IPS DF 6.9 (cell line): ENCODE measurements around the gene UCP3.

Source experiments
- DNase-seq: peaks from one replicate; pipeline ENCODE4 v3.0.0-alpha.2; 2013; ENCODE audit warnings: low read depth, low spot score
- H3K27ac ChIP-seq: one replicate; pipeline ENCODE4 v1.5.1; 2013; ENCODE audit warnings: low read length, control low read depth
- H3K27me3 ChIP-seq: 2 replicates; pipeline ENCODE4 v1.6.1; 2013; ENCODE audit warnings: mild to moderate bottlenecking, low read length; ENCODE audit not compliant: control insufficient read depth, insufficient read depth
- H3K36me3 ChIP-seq: 2 replicates; pipeline ENCODE4 v1.6.1; 2013; ENCODE audit warnings: low read length; ENCODE audit not compliant: control insufficient read depth, insufficient read depth
- H3K4me1 ChIP-seq: 2 replicates; pipeline ENCODE4 v1.6.1; 2013; ENCODE audit warnings: low read length; ENCODE audit not compliant: control insufficient read depth, insufficient read depth
- H3K4me3 ChIP-seq: 2 replicates; pipeline ENCODE4 v1.5.1; 2013; ENCODE audit warnings: mild to moderate bottlenecking, low read length
- H3K9me3 ChIP-seq: 2 replicates; pipeline ENCODE4 v1.6.1; 2013; ENCODE audit warnings: low read length, inconsistent platforms; ENCODE audit not compliant: control insufficient read depth, insufficient read depth
- WGBS: extraction: QIAGEN DNeasy Blood & Tissue Kit; methylation state at CpG from one replicate; pipeline ENCODE4 v1.1.7; 2013; ENCODE audit warnings: mixed read lengths, missing lambda C conversion rate; ENCODE audit not compliant: insufficient read length, insufficient coverage; 5-methylcytosine and 5-hydroxymethylcytosine counted together

Gene UCP3

GRCh38 chr11:74030723-74031676 lies 22.1 kb upstream of the UCP3 start:
- no peaks in the 10 kb centered on the region for H3K27me3 ChIP-seq
- no peak for DNase-seq
- H3K4me1 ChIP-seq = no peaks in the 10 kb centered on the region
- H3K4me3 ChIP-seq = no peak overlapping the region
- WGBS = no CpG with 5 or more reads among the region's 9 CpGs
- 0 out of 2 replicates have a peak, but pooled peaks cover 3% of the 10 kb centered on the region for H3K36me3 ChIP-seq
- H3K27ac ChIP-seq = no peak overlapping the region
- H3K9me3 ChIP-seq = no peaks in the 10 kb centered on the region

GRCh38 chr11:74025467-74026166 lies 16.7 kb upstream of the UCP3 start:
- no CpG with 5 or more reads among the region's 7 CpGs for WGBS
- Histone ChIP-seq H3K4me3 (no peak overlapping the region), H3K27me3 (no peaks in the 10 kb centered on the region), H3K4me1 (no peaks in the 10 kb centered on the region), H3K36me3 (no peaks in the 10 kb centered on the region), H3K9me3 (no peaks in the 10 kb centered on the region), H3K27ac (no peak overlapping the region)
- no peak for DNase-seq

- WGBS = no CpG with 5 or more reads among the region's 2 CpGs
- DNase-seq = no peak
- H3K27me3 ChIP-seq = no peaks in the 10 kb centered on the region
- H3K9me3 ChIP-seq = no peaks in the 10 kb centered on the region
- H3K36me3 ChIP-seq = no peaks in the 10 kb centered on the region
- H3K4me1 ChIP-seq = no peaks in the 10 kb centered on the region
- H3K27ac ChIP-seq = no peak overlapping the region
- no peak overlapping the region for H3K4me3 ChIP-seq
Observed at GRCh38 chr11:74024261-74025029, 15.6 kb upstream of the UCP3 start.

- Histone ChIP-seq H3K36me3 (no peaks in the 10 kb centered on the region), H3K27ac (no peak overlapping the region), H3K4me1 (no peaks in the 10 kb centered on the region), H3K27me3 (no peaks in the 10 kb centered on the region), H3K4me3 (no peak overlapping the region), H3K9me3 (no peaks in the 10 kb centered on the region)
- no peak for DNase-seq
Observed at GRCh38 chr11:74023276-74023675, 14.4 kb upstream of the UCP3 start.

GRCh38 chr11:74022546-74022945 lies 13.7 kb upstream of the UCP3 start:
- no peak for DNase-seq
- H3K36me3 ChIP-seq = no peaks in the 10 kb centered on the region
- H3K4me1 ChIP-seq = no peaks in the 10 kb centered on the region
- H3K27ac ChIP-seq = no peak overlapping the region
- no CpG with 5 or more reads among the region's 6 CpGs for WGBS
- H3K9me3 ChIP-seq = no peaks in the 10 kb centered on the region
- H3K27me3 ChIP-seq = no peaks in the 10 kb centered on the region
- H3K4me3 ChIP-seq = no peak overlapping the region

- Histone ChIP-seq H3K4me1 (no peaks in the 10 kb centered on the region), H3K27me3 (no peaks in the 10 kb centered on the region), H3K4me3 (no peak overlapping the region), H3K9me3 (no peaks in the 10 kb centered on the region), H3K36me3 (no peaks in the 10 kb centered on the region), H3K27ac (no peak overlapping the region)
- DNase-seq = no peak
- WGBS = no CpG with 5 or more reads among the region's 6 CpGs
Observed at GRCh38 chr11:74021998-74022397, 13.1 kb upstream of the UCP3 start.

GRCh38 chr11:74020539-74020938 lies 11.7 kb upstream of the UCP3 start:
- Histone ChIP-seq H3K36me3 (0 out of 2 replicates have a peak, but pooled peaks cover 3% of the 10 kb centered on the region), H3K4me1 (no peaks in the 10 kb centered on the region), H3K9me3 (no peaks in the 10 kb centered on the region), H3K27me3 (no peaks in the 10 kb centered on the region), H3K4me3 (no peak overlapping the region), H3K27ac (no peak overlapping the region)
- WGBS = no CpG with 5 or more reads among the region's 4 CpGs
- no peak for DNase-seq

GRCh38 chr11:74019860-74020259 lies 11.0 kb upstream of the UCP3 start:
- H3K27me3 ChIP-seq = no peaks in the 10 kb centered on the region
- H3K27ac ChIP-seq = no peak overlapping the region
- no peak overlapping the region for H3K4me3 ChIP-seq
- no peaks in the 10 kb centered on the region for H3K4me1 ChIP-seq
- H3K36me3 ChIP-seq = 0 out of 2 replicates have a peak, but pooled peaks cover 3% of the 10 kb centered on the region
- DNase-seq = no peak
- WGBS = no CpG with 5 or more reads among the region's 4 CpGs
- no peaks in the 10 kb centered on the region for H3K9me3 ChIP-seq

GRCh38 chr11:74019104-74019738 lies 10.3 kb upstream of the UCP3 start:
- Histone ChIP-seq H3K4me1 (no peaks in the 10 kb centered on the region), H3K36me3 (0 out of 2 replicates have a peak, but pooled peaks cover 3% of the 10 kb centered on the region), H3K4me3 (no peak overlapping the region), H3K27ac (no peak overlapping the region), H3K27me3 (no peaks in the 10 kb centered on the region), H3K9me3 (no peaks in the 10 kb centered on the region)
- no CpG with 5 or more reads among the region's 4 CpGs for WGBS
- no peak for DNase-seq
